HepG2 (cell line): ENCODE data around the gene GCLM. TPM values are rescaled to one million over a fixed set of nuclear protein-coding genes. Genes with fewer than 3 reads are reported as not detected.

Experiments
- ATAC-seq: fragments of 200-7000 bp; cut with Tn5 transposase; 3 replicates; pipeline ENCODE4 v1.9.1; 2020; ENCODE audit warnings: mild to moderate bottlenecking, moderate library complexity
- BruUV-seq: library from RNA; stranded (reverse); fragments of 400-500 nt; replicated peaks from 2 replicates; lab custom pipeline; 2021; lab: Mats Ljungman, UMichigan
- CTCF ChIA-PET: fragments of 300-600 bp; formaldehyde crosslinking; extraction: SDS; loops from one replicate; lab custom pipeline; 2021; ENCODE audit warnings: low total read pairs, inconsistent platforms, low intra/inter-chr PET ratio; lab: Yijun Ruan, JAX
- POLR2A ChIA-PET: fragments of 350-600 bp; sonication (Branson Sonifier 250); formaldehyde crosslinking; loops from one replicate; lab custom pipeline; 2020; ENCODE audit warnings: antibody characterized with exemption, inconsistent platforms; lab: Yijun Ruan, JAX
- DNase-seq: peaks from one replicate; pipeline ENCODE4 v3.0.0-alpha.2; 2015; ENCODE audit warnings: low spot score
- FAIRE-seq: peaks from 3 replicates; lab custom pipeline; 2011; peaks lifted over from hg19 to GRCh38; lab: Jason Lieb, UNC
- H2AFZ ChIP-seq: one replicate; pipeline ENCODE4 v1.6.1; 2011; ENCODE audit warnings: low read length, inconsistent platforms
- H3K27ac ChIP-seq: fragments of 300-600 bp; 3 replicates; pipeline ENCODE4 v1.8.0; 2011; ENCODE audit warnings: mixed run types, mild to moderate bottlenecking, mixed read lengths, low read length, inconsistent platforms; ENCODE audit not compliant: insufficient read depth; ENCODE audit errors: extremely low read length
- H3K27me3 ChIP-seq, 2 experiments: fragments of 200-600 bp in 1 of 2; 2 replicates in 1 of 2; 3 replicates in 1 of 2; pipeline versions ENCODE4 v1.6.0 to v1.8.0; 2011; ENCODE audit warnings: low read length in 2 of 2, mild to moderate bottlenecking in 2 of 2, moderate library complexity in 2 of 2, inconsistent platforms in 1 of 2; ENCODE audit not compliant: insufficient read depth in 2 of 2, control insufficient read depth in 1 of 2
- H3K36me3 ChIP-seq, 2 experiments: fragments of 200-600 bp in 1 of 2; replicated peaks in 1 of 2; 2 replicates in 1 of 2; 3 replicates in 1 of 2; pipeline versions ENCODE4 v1.5.1 to v1.8.0; 2011; ENCODE audit warnings: low read length in 2 of 2, inconsistent platforms in 1 of 2; ENCODE audit not compliant: insufficient read depth in 2 of 2, control insufficient read depth in 1 of 2
- H3K4me1 ChIP-seq: 2 replicates; pipeline ENCODE4 v1.5.1; 2012; ENCODE audit warnings: low read length, inconsistent platforms; ENCODE audit not compliant: insufficient read depth
- H3K4me2 ChIP-seq: 2 replicates; pipeline ENCODE4 v1.6.0; 2011; ENCODE audit warnings: low read depth, low read length, inconsistent platforms
- H3K4me3 ChIP-seq, 3 experiments: fragments of 200-600 bp in 1 of 3; sonication (generic), shearing (Covaris generic) in 1 of 3; replicated peaks in 1 of 3; 2 replicates each; pipeline ENCODE4 v1.5.1; 2011 to 2016; ENCODE audit warnings: low read length in 3 of 3, inconsistent platforms in 2 of 3, low read depth in 2 of 3, mild to moderate bottlenecking in 2 of 3, control low read depth in 1 of 3, mixed read lengths in 1 of 3; ENCODE audit not compliant: insufficient read depth in 1 of 3
- H3K79me2 ChIP-seq: one replicate; pipeline ENCODE4 v1.6.1; 2011; ENCODE audit warnings: low read length, inconsistent platforms; ENCODE audit not compliant: insufficient read depth
- H3K9ac ChIP-seq: 2 replicates; pipeline ENCODE4 v1.6.0; 2011; ENCODE audit warnings: mild to moderate bottlenecking, low read depth, low read length, inconsistent platforms; ENCODE audit not compliant: insufficient read depth
- H3K9me3 ChIP-seq: 2 replicates; pipeline ENCODE4 v1.5.1; 2012; ENCODE audit warnings: mild to moderate bottlenecking, low read length
- H4K20me1 ChIP-seq: 2 replicates; pipeline ENCODE4 v1.6.0; 2011; ENCODE audit warnings: inconsistent platforms, mild to moderate bottlenecking, low read length, moderate library complexity; ENCODE audit not compliant: insufficient read depth
- ADNP ChIP-seq: sonication (generic); formaldehyde crosslinking; IDR thresholded peaks from 2 replicates; pipeline ENCODE4 v1.4.0; 2020; ENCODE audit warnings: missing genetic modification reagents
- DRAP1 ChIP-seq: IDR thresholded peaks from 2 replicates; pipeline ENCODE4 v1.6.1; 2016; ENCODE audit warnings: missing genetic modification reagents, missing compliant biosample characterization
- FOXM1 ChIP-seq: sonication (generic); formaldehyde crosslinking; IDR thresholded peaks from 2 replicates; pipeline ENCODE4 v1.5.0; 2020; ENCODE audit warnings: missing genetic modification reagents
- HMG20A ChIP-seq: IDR thresholded peaks from 2 replicates; pipeline ENCODE4 v1.6.1; 2016; ENCODE audit warnings: borderline replicate concordance
- MBNL3 ChIP-seq: fragments of 250-450 bp; sonication (Bioruptor Pico); conservative IDR thresholded peaks from 2 replicates; pipeline ENCODE4 v1.8.0; 2022; ENCODE audit warnings: mild to moderate bottlenecking, inconsistent platforms
- MED1 ChIP-seq: sonication (generic); formaldehyde crosslinking; IDR thresholded peaks from 2 replicates; pipeline ENCODE4 v1.4.0; 2020; ENCODE audit warnings: missing genetic modification reagents
- NR2F6 ChIP-seq, 2 experiments: IDR thresholded peaks; 2 replicates each; pipeline ENCODE4 v1.6.1; 2016; ENCODE audit warnings: antibody characterized with exemption in 1 of 2, mild to moderate bottlenecking in 1 of 2
- TRIM22 ChIP-seq: fragments of 450-650 bp; IDR thresholded peaks from 2 replicates; pipeline ENCODE4 v1.6.1; 2017
- ZNF207 ChIP-seq: fragments of 450-650 bp; IDR thresholded peaks from 2 replicates; pipeline ENCODE4 v1.6.1; 2016; ENCODE audit warnings: antibody characterized with exemption, borderline replicate concordance
- ZNF264 ChIP-seq: sonication (generic); formaldehyde crosslinking; IDR thresholded peaks from 2 replicates; pipeline ENCODE4 v1.4.0; 2020; ENCODE audit warnings: missing genetic modification reagents
- WGBS: methylation state at CpG from one replicate; pipeline ENCODE4 v1.1.6; 2017; ENCODE audit warnings: low lambda C conversion rate; 5-methylcytosine and 5-hydroxymethylcytosine counted together
- in situ Hi-C: cut with HindIII; loops from 2 replicates; pipeline ENCODE4 v1.10.0; 2017; ENCODE audit warnings: low pct_unique_long_range_greater_than_20kb; ENCODE audit not compliant: extremely low pct_ligation_motif_present
- intact Hi-C: fragments of 100-400 bp; cut with micrococcal nuclease; formaldehyde crosslinking; loops from one replicate; pipeline ENCODE4 v1.10.0; 2022; ENCODE audit not compliant: unreplicated experiment
- polyA plus RNA-seq, 8 experiments: library from polyadenylated mRNA; depleted of rRNA in 3 of 8; stranded (reverse) in 7 of 8; unstranded in 1 of 8; fragments of >200 nt; fragmentation: Illumina TruSeq in 4 of 8; extraction: Trizol in 4 of 8; gene quantifications; 2 replicates each; pipeline versions ENCODE4 v1.2.1 to v1.2.3, GENCODE V29; 2011 to 2016; ENCODE audit warnings: low read depth in 4 of 8, missing spikeins in 1 of 8, mixed read lengths in 1 of 8; ENCODE audit not compliant: insufficient read depth in 1 of 8
- total RNA-seq, 5 experiments: library from RNA; depleted of rRNA; stranded (reverse); fragments of >200 nt; fragmentation: Illumina TruSeq; extraction: Trizol; gene quantifications; 2 replicates each; pipeline ENCODE4 v1.2.3, GENCODE V29; 2016; ENCODE audit warnings: low read depth in 1 of 5
- TF ChIP-seq, protein P1 (sequence below), 2 experiments: sonication (generic) in 1 of 2; formaldehyde crosslinking in 1 of 2; IDR thresholded peaks; 2 replicates each; pipeline versions ENCODE4 v1.6.1 to v1.9.0; 2014 to 2022; ENCODE audit warnings: antibody characterized with exemption in 1 of 2, borderline replicate concordance in 1 of 2, inconsistent platforms in 1 of 2, low read depth in 1 of 2, missing genetic modification reagents in 1 of 2

The GCLM gene
- total and polyA plus RNA-seq, 2 of the 13 experiments (the other 11 are each of a cell fraction or from before 2014, with no cell fraction given), result 8.7 to 29.9 TPM

- Histone ChIP-seq H3K9me3 (no peaks in the 10 kb centered on the region), H3K9ac (no peak overlapping the region), H3K27ac (no peak overlapping the region), H3K27me3 (no peaks in the 10 kb centered on the region), H3K4me1 (peaks cover 10% of the 10 kb centered on the region), H2AFZ (no peak overlapping the region), H3K79me2 (peaks cover 14% of the 10 kb centered on the region), H3K4me3 (no peak overlapping the region), H3K4me2 (no peak overlapping the region), H3K36me3 (peaks cover 3 to 28% of the 10 kb centered on the region in 2 experiments), H4K20me1 (no peaks in the 10 kb centered on the region)
- intact Hi-C loops, result loop anchor here (10.0 kb wide), 1 partner anchor 435 kb away; no protein-coding TSS in a partner anchor
- no TSS peak for BruUV-seq
- ATAC-seq (no peak), FAIRE-seq (no peak), DNase-seq (no peak)
- TF ChIP-seq ADNP, result no peak
- TF ChIP-seq, protein P1, sequence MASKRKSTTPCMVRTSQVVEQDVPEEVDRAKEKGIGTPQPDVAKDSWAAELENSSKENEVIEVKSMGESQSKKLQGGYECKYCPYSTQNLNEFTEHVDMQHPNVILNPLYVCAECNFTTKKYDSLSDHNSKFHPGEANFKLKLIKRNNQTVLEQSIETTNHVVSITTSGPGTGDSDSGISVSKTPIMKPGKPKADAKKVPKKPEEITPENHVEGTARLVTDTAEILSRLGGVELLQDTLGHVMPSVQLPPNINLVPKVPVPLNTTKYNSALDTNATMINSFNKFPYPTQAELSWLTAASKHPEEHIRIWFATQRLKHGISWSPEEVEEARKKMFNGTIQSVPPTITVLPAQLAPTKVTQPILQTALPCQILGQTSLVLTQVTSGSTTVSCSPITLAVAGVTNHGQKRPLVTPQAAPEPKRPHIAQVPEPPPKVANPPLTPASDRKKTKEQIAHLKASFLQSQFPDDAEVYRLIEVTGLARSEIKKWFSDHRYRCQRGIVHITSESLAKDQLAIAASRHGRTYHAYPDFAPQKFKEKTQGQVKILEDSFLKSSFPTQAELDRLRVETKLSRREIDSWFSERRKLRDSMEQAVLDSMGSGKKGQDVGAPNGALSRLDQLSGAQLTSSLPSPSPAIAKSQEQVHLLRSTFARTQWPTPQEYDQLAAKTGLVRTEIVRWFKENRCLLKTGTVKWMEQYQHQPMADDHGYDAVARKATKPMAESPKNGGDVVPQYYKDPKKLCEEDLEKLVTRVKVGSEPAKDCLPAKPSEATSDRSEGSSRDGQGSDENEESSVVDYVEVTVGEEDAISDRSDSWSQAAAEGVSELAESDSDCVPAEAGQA (IDR thresholded peaks at IDR 0.05; ENCODE audit: low read depth), result no peak
- TF ChIP-seq, protein P1 (CRISPR knock-in tag; IDR thresholded peaks at IDR 0.05; ENCODE audit: borderline replicate concordance), result no peak
- no peak for TF ChIP-seq ZNF264 (CRISPR knock-in tag)
- TF ChIP-seq MED1, result no peak
- TF ChIP-seq TRIM22, result no peak
- no peak for TF ChIP-seq ZNF207
- no peak for TF ChIP-seq HMG20A (CRISPR knock-in tag)
- TF ChIP-seq FOXM1 (CRISPR knock-in tag), result no peak
- TF ChIP-seq NR2F6 (IDR thresholded peaks at IDR 0.05), result no peak
- TF ChIP-seq NR2F6 (CRISPR knock-in tag; IDR thresholded peaks at IDR 0.05), result no peak
- TF ChIP-seq DRAP1, result no peak
- no peak for TF ChIP-seq MBNL3 (CRISPR knock-in tag)
- ChIA-PET POLR2A (no interaction called here), CTCF (no interaction called here)
- in situ Hi-C loops, result no loop called here
- WGBS, result 96% methylated on average over 3 of the region's 3 CpGs
These were observed 9.6 kb downstream of the GCLM start for GRCh38 chr1:93899543-93900207.
